ENCODE data around the gene GAS6.

DNA sequence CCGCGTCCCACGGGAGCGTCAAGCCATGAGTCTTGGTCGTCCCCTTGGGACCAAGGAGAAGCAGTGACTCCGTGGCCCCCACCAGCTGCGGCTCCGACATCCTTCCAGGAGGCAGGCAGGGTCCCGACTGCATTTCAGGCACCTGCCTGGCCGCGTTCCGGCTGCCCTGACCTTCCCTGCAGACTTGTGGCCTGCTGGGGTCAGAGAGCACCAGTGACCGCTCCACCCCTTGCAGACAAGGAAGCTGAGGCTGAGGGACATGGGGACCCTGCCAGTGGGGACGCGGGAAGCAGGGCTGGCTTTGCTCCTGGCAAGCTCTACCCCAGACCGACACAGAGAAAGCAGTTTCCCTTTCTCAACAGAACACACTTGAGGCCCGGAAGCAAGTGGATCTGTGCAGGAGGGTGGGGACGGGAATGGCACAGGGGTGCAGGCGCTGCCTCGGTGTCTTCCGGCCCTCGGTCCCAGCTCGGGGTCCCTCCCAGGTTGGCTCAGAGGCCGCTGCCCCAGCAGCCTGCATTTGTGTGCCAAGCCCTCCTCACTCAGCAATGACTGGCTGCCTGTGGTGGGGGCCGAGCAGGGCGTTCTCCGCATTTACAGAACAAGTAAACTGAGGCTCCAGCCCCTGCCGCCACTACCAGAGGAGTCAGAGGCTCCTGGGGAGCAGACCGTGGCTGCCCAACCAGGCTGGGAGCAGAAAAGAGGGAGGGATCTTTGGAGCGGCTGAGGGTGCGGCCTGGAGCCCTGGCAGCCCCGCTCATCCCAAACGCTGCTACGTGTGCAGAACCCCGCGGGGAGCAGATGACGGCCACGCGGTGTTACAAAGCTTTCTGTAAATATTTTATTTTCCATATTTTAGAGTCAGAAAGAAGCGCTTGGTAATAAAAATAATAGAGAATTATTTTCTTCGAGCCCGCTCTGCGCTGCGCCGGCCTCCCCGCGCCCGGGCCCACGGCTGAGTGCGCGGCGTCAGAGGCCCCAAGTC lies 43.9 kb downstream of the GAS6 start:
- TF ChIP-seq CTCF (IDR thresholded peaks at IDR 0.05) (no peak), POLR2A (IDR thresholded peaks at IDR 0.05) (no peak)
